Putamen (tissue), 1 donor: ENCODE data around the gene LIPH.

Experiments
- DNase-seq: peaks from one replicate; pipeline ENCODE4 v3.0.0-alpha.2; 2016; ENCODE audit warnings: low spot score

LIPH gene

GRCh38 chr3:185539934-185540333 lies 12.5 kb downstream of the LIPH start:
- no peak for DNase-seq

- no peak for DNase-seq
Observed at GRCh38 chr3:185537369-185537970, 14.9 kb downstream of the LIPH start.

- no peak for DNase-seq
Observed at GRCh38 chr3:185534511-185534910, 17.9 kb downstream of the LIPH start.

- no peak for DNase-seq
Observed at GRCh38 chr3:185532901-185533300, 19.5 kb downstream of the LIPH start.

DNA sequence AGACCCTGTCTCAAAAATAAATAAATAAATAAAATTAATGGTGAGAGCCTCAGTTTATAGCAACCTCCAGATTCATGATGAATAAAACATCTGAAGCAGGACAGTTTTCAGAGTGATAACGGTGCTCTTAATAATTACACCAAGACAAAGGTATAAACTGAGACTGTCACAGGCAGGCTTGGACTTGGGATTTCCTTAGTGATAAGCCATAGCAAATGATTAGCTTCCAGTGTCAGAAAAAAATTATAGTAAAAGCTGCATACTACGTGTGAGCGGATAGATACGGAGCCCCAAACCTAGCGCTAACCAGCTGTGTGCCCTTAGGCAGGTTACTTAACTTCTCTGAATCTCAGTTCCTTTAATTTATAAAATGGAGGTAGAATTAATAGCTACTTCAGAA lies 21.5 kb downstream of the LIPH start:
- DNase-seq: no peak

DNA sequence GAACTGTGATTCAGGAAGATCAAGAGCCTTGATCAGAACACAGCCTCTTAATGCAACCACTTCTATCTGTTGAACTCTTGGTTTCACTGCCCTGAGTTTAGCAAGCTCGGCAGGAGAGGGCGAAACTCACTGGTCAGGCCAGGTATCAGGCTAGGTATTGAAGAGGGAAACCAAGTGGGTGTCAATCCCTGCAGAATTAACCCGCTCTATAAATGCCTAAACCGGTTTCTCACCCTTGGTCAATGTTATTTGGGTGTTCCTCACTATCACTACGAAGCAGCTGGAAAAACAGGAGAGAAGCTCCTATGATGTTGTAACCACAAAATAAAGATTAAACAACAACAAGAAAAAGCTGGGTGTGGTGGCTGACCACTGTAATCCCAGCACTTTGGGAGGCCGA lies 23.9 kb downstream of the LIPH start:
- DNase-seq: no peak

DNA sequence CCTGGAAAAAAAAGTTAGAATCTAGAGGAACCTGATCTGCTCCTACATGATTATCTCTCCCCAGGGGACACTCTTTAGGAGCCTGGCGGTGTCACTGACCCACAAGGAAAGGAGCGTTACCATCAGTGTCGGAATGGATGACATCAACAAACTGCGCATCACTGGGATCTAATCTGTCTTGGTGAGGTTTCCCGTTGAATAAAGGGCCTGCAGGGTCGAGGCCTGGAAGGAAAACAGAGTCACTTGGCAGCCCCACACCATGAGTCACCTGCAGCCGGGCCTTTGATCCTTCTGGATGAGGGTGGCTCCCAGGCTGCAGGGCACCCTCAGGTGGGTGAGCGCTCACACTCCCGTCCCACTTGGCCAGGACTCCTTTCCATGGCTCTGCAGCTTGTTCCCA lies 25.0 kb downstream of the LIPH start:
- no peak for DNase-seq

DNA sequence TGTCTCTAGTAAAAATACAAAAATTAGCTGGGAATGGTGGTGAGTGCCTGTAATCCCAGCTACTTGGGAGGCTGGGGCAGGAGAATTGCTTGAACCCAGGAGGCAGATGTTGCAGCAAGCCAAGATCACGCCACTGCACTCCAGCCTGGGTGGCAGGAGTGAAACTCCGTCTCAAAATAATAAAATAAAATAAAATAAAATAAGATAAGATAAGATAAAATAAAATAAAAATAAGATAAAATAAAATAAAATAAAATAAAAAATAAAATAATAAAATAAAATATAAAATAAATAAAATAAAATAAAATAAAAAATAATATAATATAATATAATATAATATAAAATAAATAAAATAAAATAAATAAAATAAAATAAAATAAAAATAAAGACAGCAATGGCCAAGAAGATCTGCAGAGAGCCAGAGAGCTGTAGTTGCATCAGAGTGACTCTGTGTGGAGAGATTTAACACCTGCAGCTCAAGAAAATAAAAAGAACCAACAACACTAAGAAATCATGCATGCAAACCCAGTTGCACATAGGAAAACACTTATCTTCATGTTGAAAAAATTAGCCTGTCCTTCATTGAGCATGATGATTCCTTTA lies 25.9 kb downstream of the LIPH start:
- DNase-seq: no peak

DNA sequence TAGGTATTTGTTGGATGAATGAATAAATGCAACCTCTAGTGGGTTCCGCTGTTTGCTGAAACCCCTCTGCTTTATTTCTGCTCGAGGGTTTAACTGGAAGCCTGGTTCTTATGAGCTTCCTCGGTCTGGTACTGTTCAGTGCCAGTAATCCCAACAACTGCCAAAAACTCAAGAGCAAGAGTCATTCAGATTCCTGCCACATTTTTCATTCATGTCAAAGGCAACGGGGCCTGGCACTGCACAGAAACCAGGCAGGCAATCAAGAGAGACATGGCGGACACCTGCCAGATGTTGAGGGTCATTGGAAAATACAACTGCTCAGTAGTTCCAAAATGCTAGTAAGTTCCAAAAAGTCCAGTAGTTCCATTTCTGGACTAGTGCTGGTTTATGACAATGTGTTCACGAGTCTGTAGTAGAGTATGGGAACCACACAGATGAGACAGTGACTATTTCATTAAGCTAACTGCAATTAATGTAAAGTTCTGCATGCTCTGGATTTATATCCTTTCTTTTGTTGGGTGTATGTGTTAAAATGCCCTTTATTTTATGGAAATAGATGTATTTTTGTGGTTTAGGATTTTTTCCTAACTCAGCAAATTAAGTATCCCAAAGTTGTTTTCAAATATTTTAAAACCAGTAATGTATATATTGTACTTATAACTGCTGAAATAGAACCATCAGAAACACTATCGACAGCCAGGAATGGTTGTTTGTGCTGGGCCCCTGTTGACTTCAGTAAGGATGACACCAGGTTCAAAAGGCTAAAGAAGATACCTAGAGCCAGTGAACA lies 30.8 kb downstream of the LIPH start:
- no peak for DNase-seq

DNA sequence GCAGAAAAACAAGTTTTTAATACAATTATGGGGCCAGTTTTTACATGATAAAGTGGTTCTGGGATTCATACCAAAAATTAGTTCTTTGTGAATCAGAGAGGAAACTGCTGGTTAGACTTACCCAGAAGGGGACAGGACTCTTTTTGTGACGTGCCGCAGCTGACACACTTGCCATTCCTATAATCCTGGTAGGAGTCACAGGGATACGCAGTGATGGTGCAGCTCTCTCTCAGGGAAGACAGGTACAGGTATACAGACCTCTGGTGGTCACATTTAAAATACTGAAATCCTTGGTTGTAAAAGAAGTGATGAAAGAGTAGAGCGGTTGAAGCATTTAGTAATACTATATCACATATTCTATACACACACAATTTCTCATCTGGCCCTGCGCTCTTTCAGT lies 33.4 kb downstream of the LIPH start:
- no peak for DNase-seq

GRCh38 chr3:185517387-185518130 lies 34.8 kb downstream of the LIPH start:
- no peak for DNase-seq

DNA sequence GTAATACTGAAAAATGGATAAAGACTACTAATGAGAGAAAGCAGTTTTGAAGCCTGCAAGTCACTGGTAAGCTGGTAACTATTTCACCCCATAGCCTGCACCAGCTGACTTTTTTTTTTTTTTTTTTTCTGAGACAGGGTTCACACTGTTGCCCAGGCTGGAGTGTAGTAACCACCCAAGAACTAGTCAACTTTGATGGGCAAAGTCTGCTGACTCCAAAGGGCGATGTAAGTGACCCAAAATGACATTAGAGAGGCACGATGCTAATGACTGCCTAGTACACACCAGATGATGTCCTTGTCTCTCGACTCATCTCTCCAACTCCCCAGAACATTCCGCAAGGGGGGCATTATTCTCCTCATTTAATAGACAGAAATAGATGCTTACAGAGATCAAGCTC lies 40.7 kb downstream of the LIPH start:
- DNase-seq: no peak

DNA sequence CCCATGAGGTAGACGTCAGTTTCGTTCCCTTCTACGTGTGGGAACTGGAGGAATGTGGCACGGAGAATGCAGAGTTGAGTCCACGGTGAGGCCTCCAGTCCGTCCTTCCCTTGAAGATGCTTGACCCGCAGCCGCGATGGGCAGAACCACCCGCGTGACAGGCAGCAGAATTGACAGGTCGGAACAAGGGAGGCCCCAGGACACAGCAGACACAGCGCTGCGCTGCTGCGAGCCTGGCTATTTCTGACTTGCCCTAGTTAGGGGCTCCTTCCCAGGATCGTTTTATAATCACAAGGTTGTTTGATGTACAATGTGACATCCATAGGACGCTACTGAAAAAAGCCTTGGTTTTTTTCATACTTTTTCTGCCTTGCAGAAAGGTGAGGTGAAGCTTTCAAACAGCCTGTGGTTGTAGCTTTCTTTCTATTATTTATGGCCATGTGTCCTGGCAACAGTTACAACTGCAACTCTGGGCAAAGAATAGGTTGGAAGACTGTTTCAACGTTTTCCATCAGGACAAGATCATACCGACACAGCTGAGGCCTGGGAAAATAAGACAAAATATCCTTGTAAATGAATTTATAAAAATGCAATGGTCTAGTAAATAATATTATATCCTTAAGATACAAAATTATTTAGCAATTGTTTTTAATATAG lies 43.9 kb downstream of the LIPH start:
- no peak for DNase-seq

GRCh38 chr3:185507883-185508282 lies 44.5 kb downstream of the LIPH start:
- no peak for DNase-seq

- DNase-seq: no peak
Observed at GRCh38 chr3:185504636-185505035, 47.8 kb downstream of the LIPH start.

GRCh38 chr3:185503521-185503920 lies 48.9 kb downstream of the LIPH start:
- DNase-seq: no peak

- DNase-seq: no peak
Observed at GRCh38 chr3:185502987-185503386, 49.4 kb downstream of the LIPH start.

- DNase-seq: peak; percentile 90
Observed at GRCh38 chr3:185498503-185499396, 53.6 kb downstream of the LIPH start, which contains the start of gene TMEM41A. TMEM41A (minus strand) TSS chr3:185499035; CDS start chr3:185498961, 74 bp downstream.

- DNase-seq: no peak
Observed at GRCh38 chr3:185490241-185490640, 62.1 kb downstream of the LIPH start.

- no peak for DNase-seq
Observed at GRCh38 chr3:185489462-185489861, 62.9 kb downstream of the LIPH start.

DNA sequence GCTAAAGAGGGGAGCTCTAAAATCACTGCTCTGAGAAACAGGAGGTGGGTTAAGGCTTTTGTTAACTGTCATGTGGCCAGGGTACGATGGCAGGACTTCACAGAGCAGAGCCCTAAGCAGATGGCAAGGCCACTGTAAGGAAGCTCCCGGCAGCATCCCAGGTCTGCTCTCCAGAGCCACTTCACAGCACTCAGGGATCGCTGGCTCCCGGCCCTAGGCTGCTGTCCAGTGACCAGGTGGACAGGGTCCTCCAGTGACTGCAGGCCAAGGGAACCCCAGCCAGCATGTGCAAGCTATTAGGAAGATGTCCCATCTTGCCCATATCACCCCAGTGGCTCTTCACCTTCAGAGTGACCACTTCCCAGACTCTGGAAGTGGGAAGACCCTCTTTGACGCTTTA lies 63.9 kb downstream of the LIPH start:
- DNase-seq: no peak
